Measurements from ENCODE around the gene TNNC2. TPM values are rescaled to one million over a fixed set of nuclear protein-coding genes. Genes with fewer than 3 reads are reported as not detected.

The TNNC2 gene
- total RNA-seq, 1 experiment from 2014 or later: 4.6 TPM

DNA sequence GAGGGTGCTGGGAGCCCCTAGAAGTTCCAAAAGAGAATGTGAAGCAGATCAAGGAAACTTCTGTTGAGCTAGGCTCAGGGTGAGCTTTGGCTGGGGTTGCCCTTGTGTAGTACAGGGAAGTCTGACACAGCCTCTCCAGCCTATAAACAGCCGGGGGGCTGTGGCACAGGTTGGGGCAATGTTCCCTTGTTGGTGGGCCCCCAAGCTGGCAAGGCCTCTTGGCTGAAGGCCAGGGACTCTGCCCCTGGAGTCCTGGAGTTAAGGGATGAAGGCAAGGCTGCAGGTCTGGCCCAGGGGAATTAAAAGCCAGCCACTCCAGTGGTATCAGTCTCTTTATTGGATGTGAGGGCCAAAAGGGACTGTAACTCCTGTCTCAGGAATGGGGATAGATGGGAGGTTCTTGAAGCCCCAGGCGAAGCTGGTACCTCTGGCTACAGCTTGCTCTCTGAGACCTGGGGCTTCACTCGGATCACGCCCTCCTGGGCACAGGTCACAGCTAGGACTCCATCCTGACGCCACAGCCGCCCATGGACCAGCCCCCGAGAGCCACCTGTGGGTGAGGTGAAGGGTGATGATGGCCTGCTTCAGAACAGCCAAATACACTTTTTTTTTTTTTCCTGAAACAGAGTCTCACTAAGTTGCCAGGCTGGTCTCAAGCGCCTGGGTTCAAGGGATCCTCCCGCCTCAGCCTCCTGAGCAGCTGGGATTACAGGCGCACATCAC, 14.5 kb upstream of the TNNC2 start:
- no CpG with 5 or more reads among the region's 10 CpGs for WGBS (ENCODE audit: extremely low coverage, insufficient read length, low lambda C conversion rate)
- H3K4me1 ChIP-seq (ENCODE audit: insufficient read depth, low read length): no peaks in the 10 kb centered on the region
- H2AFZ ChIP-seq (ENCODE audit: low read length): no peak overlapping the region
- H4K91ac ChIP-seq (ENCODE audit: insufficient read length, low read depth, low read length): no peak overlapping the region
- H3K27ac ChIP-seq (ENCODE audit: insufficient read length, low read depth, low read length): no peak overlapping the region
- no peak for DNase-seq
- no peak overlapping the region for H2AK5ac ChIP-seq (ENCODE audit: insufficient read length, low read length)
- Mint-ChIP-seq H3K36me3 (ENCODE audit: insufficient read depth in 1 of 3, low read depth in 3 of 3) (peaks cover 5 to 64% (median 48%) of the 10 kb centered on the region in 3 experiments), H3K4me1 (no peaks in the 10 kb centered on the region; a peak in 1 of 4 replicates), H3K4me3 (no peak overlapping the region), H3K27ac (no peak overlapping the region; a peak in 1 of 7 replicates), H3K27me3 (ENCODE audit: low read depth) (no peaks in the 10 kb centered on the region), H3K9me3 (no peaks in the 10 kb centered on the region)
- no peak overlapping the region for H4K8ac ChIP-seq (replicated peaks; ENCODE audit: insufficient read length, low read depth, low read length)
- no peaks in the 10 kb centered on the region for H3K79me2 ChIP-seq (ENCODE audit: insufficient read depth, low read length)
- H3T11ph ChIP-seq (ENCODE audit: low read length): no peak overlapping the region
- no peaks in the 10 kb centered on the region for H3K27me3 ChIP-seq (ENCODE audit: insufficient read depth, low read length)
- no peak overlapping the region for H3K23ac ChIP-seq (ENCODE audit: insufficient read length, low read depth, low read length)
- no peak overlapping the region for H2BK5ac ChIP-seq (ENCODE audit: insufficient read length, low read length)
- TF ChIP-seq, protein P1, sequence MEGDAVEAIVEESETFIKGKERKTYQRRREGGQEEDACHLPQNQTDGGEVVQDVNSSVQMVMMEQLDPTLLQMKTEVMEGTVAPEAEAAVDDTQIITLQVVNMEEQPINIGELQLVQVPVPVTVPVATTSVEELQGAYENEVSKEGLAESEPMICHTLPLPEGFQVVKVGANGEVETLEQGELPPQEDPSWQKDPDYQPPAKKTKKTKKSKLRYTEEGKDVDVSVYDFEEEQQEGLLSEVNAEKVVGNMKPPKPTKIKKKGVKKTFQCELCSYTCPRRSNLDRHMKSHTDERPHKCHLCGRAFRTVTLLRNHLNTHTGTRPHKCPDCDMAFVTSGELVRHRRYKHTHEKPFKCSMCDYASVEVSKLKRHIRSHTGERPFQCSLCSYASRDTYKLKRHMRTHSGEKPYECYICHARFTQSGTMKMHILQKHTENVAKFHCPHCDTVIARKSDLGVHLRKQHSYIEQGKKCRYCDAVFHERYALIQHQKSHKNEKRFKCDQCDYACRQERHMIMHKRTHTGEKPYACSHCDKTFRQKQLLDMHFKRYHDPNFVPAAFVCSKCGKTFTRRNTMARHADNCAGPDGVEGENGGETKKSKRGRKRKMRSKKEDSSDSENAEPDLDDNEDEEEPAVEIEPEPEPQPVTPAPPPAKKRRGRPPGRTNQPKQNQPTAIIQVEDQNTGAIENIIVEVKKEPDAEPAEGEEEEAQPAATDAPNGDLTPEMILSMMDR (conservative IDR thresholded peaks at IDR 0.05): no peak
- peaks cover 3% of the 10 kb centered on the region for H3K23me2 ChIP-seq (ENCODE audit: insufficient read length, low read depth, low read length, poor library complexity, severe bottlenecking)
- H3K56ac ChIP-seq (ENCODE audit: insufficient read length, low read depth, low read length): no peak overlapping the region
- no peak overlapping the region for H3K4me2 ChIP-seq (ENCODE audit: insufficient read depth, insufficient read length, low read length)
- H4K20me1 ChIP-seq (ENCODE audit: control insufficient read depth, insufficient read depth, insufficient read length): no peaks in the 10 kb centered on the region
- no peak overlapping the region for H2BK120ac ChIP-seq (ENCODE audit: low read depth, low read length, poor library complexity, severe bottlenecking)
- no peak overlapping the region for H2BK12ac ChIP-seq (ENCODE audit: insufficient read length, low read depth, low read length)
- H3K4ac ChIP-seq (ENCODE audit: low read depth, low read length): no peak overlapping the region
- no peak overlapping the region for H3K9ac ChIP-seq (ENCODE audit: extremely low read depth, insufficient read length, low read length)
- no peak overlapping the region for H3K18ac ChIP-seq (ENCODE audit: insufficient read length, low read depth, low read length)
- no peaks in the 10 kb centered on the region for H3K79me1 ChIP-seq (ENCODE audit: insufficient read depth, low read depth, low read length, poor library complexity, severe bottlenecking)
- no peak overlapping the region for H2BK15ac ChIP-seq (ENCODE audit: low read depth, low read length)
- H3K9me3 ChIP-seq (ENCODE audit: control insufficient read depth, low read depth, low read length): no peaks in the 10 kb centered on the region
- no peak overlapping the region for H3K14ac ChIP-seq (ENCODE audit: insufficient read depth, low read length)
- H2BK20ac ChIP-seq (ENCODE audit: low read depth, low read length, poor library complexity, severe bottlenecking): no peak overlapping the region
- H4K5ac ChIP-seq (ENCODE audit: insufficient read length, low read depth, low read length): no peak overlapping the region

Measured in H9 (cell line).